ENCODE measurements around the gene TBC1D8B.
"Not testable (repeated sequence)": the region's sequence is repeated elsewhere in the genome, so short reads cannot be mapped to it uniquely, and the experiment has no call there.

Gene TBC1D8B

GRCh38 chrX:106783716-106784115 lies 18.8 kb upstream of the TBC1D8B start:
- DNase-seq (ENCODE audit: low spot score) = no peak

GRCh38 chrX:106791495-106791894 lies 11.0 kb upstream of the TBC1D8B start:
- no peaks in the 10 kb centered on the region for H3K27me3 ChIP-seq (ENCODE audit: insufficient read depth, poor library complexity, severe bottlenecking)
- peak; percentile 37 for TF ChIP-seq CTCF (IDR thresholded peaks at IDR 0.05; ENCODE audit: poor library complexity, severe bottlenecking)
- DNase-seq (ENCODE audit: low spot score) (no peak), ATAC-seq (ENCODE audit: low read depth) (no peak)
- H3K27ac ChIP-seq (ENCODE audit: poor library complexity, severe bottlenecking) = no peak overlapping the region
- H3K9me3 ChIP-seq (ENCODE audit: severe bottlenecking) = no peaks in the 10 kb centered on the region
- no peaks in the 10 kb centered on the region for H3K36me3 ChIP-seq (ENCODE audit: low read depth)
- no peak overlapping the region for H3K4me3 ChIP-seq (ENCODE audit: severe bottlenecking)
- no peaks in the 10 kb centered on the region for H3K4me1 ChIP-seq (ENCODE audit: insufficient read depth, poor library complexity, severe bottlenecking)

More at GRCh38 chrX:106783716-106784115, 18.8 kb upstream of the TBC1D8B start:
- Histone ChIP-seq H3K9me3 (ENCODE audit: severe bottlenecking) (no peaks in the 10 kb centered on the region), H3K4me1 (ENCODE audit: insufficient read depth, poor library complexity, severe bottlenecking) (no peaks in the 10 kb centered on the region), H3K27me3 (ENCODE audit: insufficient read depth, poor library complexity, severe bottlenecking) (no peaks in the 10 kb centered on the region), H3K36me3 (ENCODE audit: low read depth) (no peaks in the 10 kb centered on the region), H3K4me3 (ENCODE audit: severe bottlenecking) (no peak overlapping the region), H3K27ac (ENCODE audit: poor library complexity, severe bottlenecking) (no peak overlapping the region)
- no peak for ATAC-seq (ENCODE audit: low read depth)
- no peak for TF ChIP-seq CTCF (IDR thresholded peaks at IDR 0.05; ENCODE audit: poor library complexity, severe bottlenecking)

- no peak for TF ChIP-seq CTCF (IDR thresholded peaks at IDR 0.05; ENCODE audit: poor library complexity, severe bottlenecking)
- Histone ChIP-seq H3K9me3 (ENCODE audit: severe bottlenecking) (no peaks in the 10 kb centered on the region), H3K36me3 (ENCODE audit: low read depth) (no peaks in the 10 kb centered on the region), H3K27ac (ENCODE audit: poor library complexity, severe bottlenecking) (no peak overlapping the region), H3K4me1 (ENCODE audit: insufficient read depth, poor library complexity, severe bottlenecking) (no peaks in the 10 kb centered on the region), H3K27me3 (ENCODE audit: insufficient read depth, poor library complexity, severe bottlenecking) (no peaks in the 10 kb centered on the region), H3K4me3 (ENCODE audit: severe bottlenecking) (peak overlapping the region; percentile 69)
- ATAC-seq (ENCODE audit: low read depth) (peak; percentile 57), DNase-seq (ENCODE audit: low spot score) (no peak)
These were observed 448 bp upstream of the TBC1D8B start for GRCh38 chrX:106802063-106802387.

- TF ChIP-seq CTCF (IDR thresholded peaks at IDR 0.05; ENCODE audit: poor library complexity, severe bottlenecking) = no peak
- ATAC-seq (ENCODE audit: low read depth) = no peak
- H3K4me3 ChIP-seq (ENCODE audit: severe bottlenecking) = no peak overlapping the region
- H3K4me1 ChIP-seq (ENCODE audit: insufficient read depth, poor library complexity, severe bottlenecking) = no peaks in the 10 kb centered on the region
- H3K36me3 ChIP-seq (ENCODE audit: low read depth) = no peaks in the 10 kb centered on the region
- no peak overlapping the region for H3K27ac ChIP-seq (ENCODE audit: poor library complexity, severe bottlenecking)
- no peak for DNase-seq (ENCODE audit: low spot score)
- no peaks in the 10 kb centered on the region for H3K27me3 ChIP-seq (ENCODE audit: insufficient read depth, poor library complexity, severe bottlenecking)
- no peaks in the 10 kb centered on the region for H3K9me3 ChIP-seq (ENCODE audit: severe bottlenecking)
These were observed 8.8 kb downstream of the TBC1D8B start for GRCh38 chrX:106811131-106811910.

- DNase-seq (ENCODE audit: low spot score); H3K4me1 ChIP-seq (ENCODE audit: insufficient read depth, poor library complexity, severe bottlenecking); H3K27me3 ChIP-seq (ENCODE audit: insufficient read depth, poor library complexity, severe bottlenecking); ATAC-seq (ENCODE audit: low read depth); H3K9me3 ChIP-seq (ENCODE audit: severe bottlenecking); H3K27ac ChIP-seq (ENCODE audit: poor library complexity, severe bottlenecking); H3K4me3 ChIP-seq (ENCODE audit: severe bottlenecking); H3K36me3 ChIP-seq (ENCODE audit: low read depth): not testable (repeated sequence)
These were observed 10.5 kb downstream of the TBC1D8B start for GRCh38 chrX:106812930-106813329.

- not testable (repeated sequence) for H3K27ac ChIP-seq (ENCODE audit: poor library complexity, severe bottlenecking); ATAC-seq (ENCODE audit: low read depth); H3K9me3 ChIP-seq (ENCODE audit: severe bottlenecking); H3K36me3 ChIP-seq (ENCODE audit: low read depth); H3K4me1 ChIP-seq (ENCODE audit: insufficient read depth, poor library complexity, severe bottlenecking); H3K4me3 ChIP-seq (ENCODE audit: severe bottlenecking); H3K27me3 ChIP-seq (ENCODE audit: insufficient read depth, poor library complexity, severe bottlenecking); DNase-seq (ENCODE audit: low spot score)
These were observed 11.6 kb downstream of the TBC1D8B start for GRCh38 chrX:106814093-106814492.

Measured in RWPE2 (cell line).